Fibroblast of skin of left biceps (primary cell): ENCODE measurements around the gene IGSF5.

Experiments used
- DNase-seq, 2 experiments: peaks; one replicate each; pipeline ENCODE4 v3.0.0-alpha.2; 2013; ENCODE audit warnings: low read depth in 2 of 2

The IGSF5 gene

GRCh38 chr21:39825250-39825649 lies 80.3 kb downstream of the IGSF5 start:
- DNase-seq: no peak

- DNase-seq: no peak
Observed at GRCh38 chr21:39834543-39834942, 89.6 kb downstream of the IGSF5 start.

GRCh38 chr21:39837861-39838359 lies 92.9 kb downstream of the IGSF5 start:
- no peak for DNase-seq

GRCh38 chr21:39840373-39841097 lies 95.6 kb downstream of the IGSF5 start:
- DNase-seq: no peak

GRCh38 chr21:39842741-39843459 lies 97.9 kb downstream of the IGSF5 start:
- DNase-seq: no peak

GRCh38 chr21:39843483-39843882 lies 98.5 kb downstream of the IGSF5 start:
- no peak for DNase-seq

- DNase-seq: no peak
Observed at GRCh38 chr21:39843916-39844315, 98.9 kb downstream of the IGSF5 start.

- DNase-seq: peak; percentile 36 to 43
Observed at GRCh38 chr21:39845571-39846130, 100.7 kb downstream of the IGSF5 start.

GRCh38 chr21:39847877-39848276 lies 102.9 kb downstream of the IGSF5 start:
- DNase-seq: no peak

- peak; percentile 78 to 83 for DNase-seq
Observed at GRCh38 chr21:39849014-39849655, 104.2 kb downstream of the IGSF5 start.

- no peak for DNase-seq
Observed at GRCh38 chr21:39850333-39850732, 105.3 kb downstream of the IGSF5 start.

- no peak for DNase-seq
Observed at GRCh38 chr21:39851002-39851618, 106.1 kb downstream of the IGSF5 start.
